HG02885 (cell line): ENCODE data around the gene RHOU.

Experiments
- ATAC-seq: cut with Tn5 transposase; IDR thresholded peaks from one replicate; pipeline ENCODE4 v1.9.1; 2021; ENCODE audit warnings: mild to moderate bottlenecking; ENCODE audit not compliant: unreplicated experiment, poor library complexity

RHOU gene

DNA sequence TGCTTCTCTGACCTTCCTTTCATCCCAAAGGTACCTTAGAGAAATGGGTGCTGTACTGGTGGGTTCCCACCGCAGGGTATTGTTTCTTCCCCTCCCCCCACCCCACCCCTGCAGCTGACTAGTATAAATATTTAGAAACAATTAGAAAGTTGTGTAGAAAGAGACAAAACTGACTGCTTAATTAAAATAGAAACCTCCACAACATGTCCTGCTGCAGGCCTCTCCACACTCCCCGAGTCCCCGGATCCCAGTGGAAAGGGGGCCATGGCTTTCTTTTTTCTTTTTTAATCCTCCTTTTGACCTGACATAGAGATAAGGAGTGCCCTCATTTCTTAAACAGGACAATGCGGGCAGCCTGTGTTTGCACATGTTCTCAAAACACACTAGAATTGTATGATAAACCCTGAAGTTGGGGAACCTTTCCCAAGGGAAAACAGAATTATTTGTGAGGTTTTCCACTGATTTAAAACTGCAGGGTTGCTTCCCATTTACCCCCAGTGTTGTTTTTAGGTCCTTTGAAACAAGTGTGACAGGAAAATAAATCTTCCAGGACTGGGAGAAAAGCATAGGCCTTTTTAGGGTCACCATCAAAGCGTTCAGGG lies 1.7 kb downstream of the RHOU start:
- no peak for ATAC-seq

DNA sequence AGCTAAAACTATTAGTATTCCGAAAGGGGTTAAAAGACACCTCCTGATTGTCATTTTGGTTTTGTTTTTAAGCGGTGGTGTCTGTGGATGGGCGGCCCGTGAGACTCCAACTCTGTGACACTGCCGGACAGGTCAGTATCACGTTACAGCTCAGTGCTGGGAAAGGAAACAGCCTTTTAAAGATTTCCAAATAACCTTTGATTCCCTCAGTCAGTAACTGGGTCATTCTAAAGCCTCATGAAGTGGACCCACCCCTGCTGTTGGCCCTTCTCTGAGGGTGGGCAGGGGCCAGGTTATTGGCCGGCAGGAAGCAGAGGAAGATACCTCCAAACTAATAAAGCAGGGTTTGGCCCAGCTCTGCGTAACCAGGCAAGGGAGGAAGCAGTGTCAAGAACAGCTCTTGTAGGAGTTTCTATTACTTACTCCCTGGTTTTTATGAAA lies 2.3 kb downstream of the RHOU start:
- no peak for ATAC-seq

DNA sequence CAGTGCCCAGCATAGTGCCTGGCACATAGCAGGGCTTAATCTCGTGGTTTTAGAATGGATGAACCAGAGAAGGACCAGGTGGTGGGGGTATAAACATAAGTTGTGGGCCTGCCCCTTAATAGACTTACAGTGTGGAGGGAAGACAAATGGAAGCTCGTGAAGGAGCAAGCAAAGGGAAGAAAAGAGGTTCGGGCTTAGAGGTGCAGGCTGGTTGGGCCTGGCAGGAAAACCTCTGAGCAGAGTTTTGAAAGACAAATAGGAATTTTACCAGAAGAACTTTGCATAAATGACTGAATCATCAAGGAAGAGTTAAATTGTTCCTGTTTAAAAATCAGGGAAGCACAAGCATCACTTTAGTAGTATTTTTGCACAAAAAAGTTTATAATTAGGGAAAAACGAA lies 4.5 kb downstream of the RHOU start:
- ATAC-seq = no peak

DNA sequence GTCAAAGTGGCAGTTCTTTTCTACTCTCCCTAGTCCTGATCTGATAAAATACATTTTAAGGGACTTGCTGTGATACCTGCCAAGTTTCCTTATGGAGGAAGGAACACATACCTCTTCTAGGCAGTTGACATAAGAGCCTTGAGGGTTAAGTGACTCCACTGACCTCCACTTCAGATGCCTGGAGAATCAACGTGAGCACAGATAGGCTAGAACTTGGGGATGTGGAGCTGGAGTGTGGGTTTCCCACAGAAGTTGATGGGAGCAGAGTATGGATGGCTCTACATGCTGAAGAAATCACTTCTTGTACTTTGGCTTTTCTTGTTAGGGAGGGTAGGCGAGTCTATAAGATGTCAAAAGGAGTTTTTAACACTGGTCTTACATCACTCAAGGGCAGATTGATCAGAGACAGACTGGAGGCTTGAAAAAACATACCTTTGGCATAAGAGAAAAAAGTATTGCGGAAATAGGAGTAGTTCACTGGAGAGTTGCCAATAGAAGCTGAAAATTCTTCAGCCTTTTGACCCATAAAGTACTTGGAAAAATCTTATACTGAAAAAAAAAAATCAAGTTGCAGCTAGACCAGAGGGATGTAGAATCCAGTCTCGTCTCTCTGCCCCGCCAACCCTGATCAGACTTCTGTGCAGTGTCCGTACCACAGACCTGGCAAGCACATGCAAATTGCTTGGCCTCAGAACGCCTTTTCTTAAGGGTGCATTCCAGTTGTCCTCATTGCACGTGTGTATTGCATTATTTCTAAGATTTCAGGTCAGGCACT lies 5.5 kb downstream of the RHOU start:
- ATAC-seq = no peak

DNA sequence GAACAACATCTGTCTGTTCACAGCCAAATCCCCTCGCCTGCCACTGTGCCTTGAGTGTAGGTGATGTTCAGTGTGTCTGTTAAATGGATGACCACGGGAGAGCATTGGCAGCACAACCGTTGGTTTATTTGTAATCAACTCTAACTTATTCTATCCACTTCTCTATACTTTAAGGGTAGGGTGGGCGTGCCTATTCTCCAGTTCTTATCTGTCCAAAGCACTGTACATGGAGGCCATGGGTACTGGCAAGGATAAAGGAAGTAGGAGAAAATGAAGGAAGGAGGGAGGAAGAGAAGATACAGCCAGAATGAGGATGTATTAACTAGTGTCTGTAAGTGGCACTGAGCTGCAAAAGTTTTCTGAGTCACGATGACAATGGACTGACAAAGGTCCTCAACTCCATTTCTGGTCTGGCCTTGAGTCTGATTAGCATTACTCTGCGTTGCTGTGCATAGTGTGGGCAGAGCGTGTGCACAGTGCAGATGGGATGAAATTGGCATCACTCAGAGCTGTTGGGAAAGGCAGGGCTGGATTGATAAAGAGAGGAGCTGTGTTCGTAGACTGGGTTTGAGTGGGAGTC lies 7.1 kb downstream of the RHOU start:
- no peak for ATAC-seq

DNA sequence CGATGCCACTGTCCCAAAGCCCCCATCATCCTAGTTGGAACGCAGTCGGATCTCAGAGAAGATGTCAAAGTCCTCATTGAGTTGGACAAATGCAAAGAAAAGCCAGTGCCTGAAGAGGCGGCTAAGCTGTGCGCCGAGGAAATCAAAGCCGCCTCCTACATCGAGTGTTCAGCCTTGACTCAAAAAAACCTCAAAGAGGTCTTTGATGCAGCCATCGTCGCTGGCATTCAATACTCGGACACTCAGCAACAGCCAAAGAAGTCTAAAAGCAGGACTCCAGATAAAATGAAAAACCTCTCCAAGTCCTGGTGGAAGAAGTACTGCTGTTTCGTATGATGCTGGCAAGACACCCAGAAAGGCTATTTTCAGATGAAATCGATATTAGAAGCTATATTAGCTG lies 8.1 kb downstream of the RHOU start:
- ATAC-seq = no peak

DNA sequence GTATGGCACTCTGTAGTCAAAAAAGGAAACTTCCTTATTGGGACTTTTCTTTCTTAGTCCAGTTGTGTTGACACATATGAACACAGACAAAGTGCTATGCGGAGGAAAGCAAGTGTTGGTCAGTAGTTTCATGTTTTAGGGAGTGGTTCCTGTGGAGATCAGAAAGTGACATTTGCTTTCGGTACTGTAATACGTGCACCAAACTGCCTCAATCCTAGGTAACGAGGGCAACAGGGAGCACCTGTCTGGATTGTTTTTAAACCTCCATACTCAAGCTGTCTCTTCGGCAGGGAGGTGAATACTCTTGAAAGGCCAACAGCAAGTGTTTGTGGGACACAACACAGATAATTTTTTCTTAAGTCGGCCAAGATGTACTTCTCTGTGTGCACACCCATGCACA lies 9.1 kb downstream of the RHOU start:
- no peak for ATAC-seq

DNA sequence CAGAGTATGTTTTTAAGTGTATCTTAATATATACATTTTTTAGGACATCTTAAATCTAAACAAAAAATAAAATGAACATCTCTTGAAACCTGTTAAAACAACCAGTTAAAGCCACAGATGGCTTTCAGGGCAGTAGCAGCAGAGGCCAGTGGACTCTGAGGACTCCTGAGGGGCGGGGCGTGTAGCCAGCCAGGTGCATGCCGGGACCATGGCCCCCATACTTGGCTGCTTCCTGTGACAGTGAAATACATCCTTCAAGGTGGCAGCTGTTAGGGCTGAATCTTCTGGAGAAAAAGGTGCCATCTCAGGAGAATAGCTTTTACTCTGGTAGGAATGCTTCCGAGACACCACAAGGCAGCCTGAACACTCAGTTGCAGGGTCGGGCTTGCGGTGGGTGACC lies 9.6 kb downstream of the RHOU start:
- no peak for ATAC-seq

DNA sequence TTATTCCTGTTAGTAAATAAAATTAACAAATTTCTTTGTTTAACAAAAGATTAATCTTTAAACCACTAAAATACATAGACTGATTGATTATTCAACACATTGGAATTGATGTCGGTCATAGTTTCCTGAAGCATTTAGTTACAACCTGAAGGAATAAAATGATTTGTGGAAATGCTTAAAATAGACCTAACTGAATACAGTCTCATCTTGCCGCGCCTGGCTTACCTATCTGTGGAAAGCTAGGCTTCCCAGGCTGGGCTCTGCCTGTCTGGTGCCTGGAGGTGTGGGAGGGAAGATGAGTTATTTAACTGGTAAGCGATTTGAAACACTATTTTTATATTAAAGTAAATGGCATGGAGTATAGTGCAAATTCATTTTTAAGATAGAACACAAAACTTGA lies 10.2 kb downstream of the RHOU start:
- no peak for ATAC-seq

DNA sequence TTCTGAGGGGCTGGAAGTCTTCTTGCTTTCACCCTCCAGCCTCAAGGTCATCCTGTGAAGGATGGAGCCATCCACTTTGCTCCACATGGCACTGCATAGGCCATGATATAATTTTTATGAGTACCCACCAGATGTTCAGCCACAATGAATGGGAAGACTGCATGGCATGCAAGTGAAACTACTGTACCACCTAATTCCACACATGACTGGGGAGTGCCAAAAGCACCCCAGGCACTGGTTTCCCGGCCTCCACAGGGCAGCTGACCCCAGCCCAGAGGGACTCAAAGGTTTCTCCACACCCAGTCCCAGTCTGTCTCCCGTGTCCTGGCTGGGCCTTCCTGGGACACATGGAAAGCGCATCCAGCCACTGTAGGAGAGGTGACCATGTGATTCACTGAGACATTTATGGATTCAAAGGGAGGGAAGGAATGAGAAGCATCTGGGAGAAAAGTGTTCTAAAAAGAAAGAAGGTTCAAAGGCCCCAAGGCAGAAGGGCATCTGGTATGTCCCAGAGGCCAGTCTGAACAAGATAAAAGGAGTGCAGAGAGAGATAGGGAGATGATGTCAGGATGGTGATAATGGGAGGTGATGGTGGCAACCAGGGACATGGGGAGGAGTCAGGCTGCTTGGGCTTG lies 12.1 kb downstream of the RHOU start:
- no peak for ATAC-seq

DNA sequence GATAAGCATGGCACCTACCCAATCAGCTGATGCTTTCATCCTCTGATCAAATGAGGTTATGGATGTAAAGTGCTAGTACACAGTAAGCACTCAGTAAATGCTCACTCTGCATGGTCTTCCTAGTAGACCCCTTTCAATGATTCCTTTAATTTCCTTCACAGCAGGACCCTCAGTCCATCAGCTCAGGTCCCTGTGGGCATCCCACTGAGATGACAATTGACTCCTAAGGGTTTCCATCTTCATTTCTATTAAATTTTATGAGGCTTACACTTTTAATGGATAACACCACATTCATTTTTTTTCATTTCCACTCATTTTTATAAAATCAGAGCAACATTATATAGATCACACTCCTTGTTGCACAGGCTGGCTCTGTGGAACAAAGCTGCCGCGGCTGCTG lies 12.8 kb downstream of the RHOU start:
- ATAC-seq = no peak

DNA sequence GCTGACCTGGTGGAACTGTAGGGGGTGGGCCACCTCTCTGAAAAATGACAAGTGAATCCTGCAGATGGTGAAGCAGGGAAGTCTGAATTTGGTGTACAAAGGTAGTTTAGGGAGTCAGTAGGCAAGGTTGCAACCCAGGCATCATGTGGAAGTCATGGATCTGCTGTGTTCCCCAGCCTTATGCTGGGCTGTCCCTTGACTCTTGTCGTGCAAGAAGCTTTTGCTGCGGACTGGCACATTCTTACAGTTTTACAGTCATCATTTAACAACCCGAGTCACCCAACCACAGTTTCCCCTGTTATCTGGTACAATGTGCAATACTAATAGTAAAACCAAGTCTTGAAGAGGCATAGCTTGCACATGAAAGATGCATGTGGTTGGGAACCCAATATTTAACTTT lies 13.2 kb downstream of the RHOU start:
- ATAC-seq = no peak

DNA sequence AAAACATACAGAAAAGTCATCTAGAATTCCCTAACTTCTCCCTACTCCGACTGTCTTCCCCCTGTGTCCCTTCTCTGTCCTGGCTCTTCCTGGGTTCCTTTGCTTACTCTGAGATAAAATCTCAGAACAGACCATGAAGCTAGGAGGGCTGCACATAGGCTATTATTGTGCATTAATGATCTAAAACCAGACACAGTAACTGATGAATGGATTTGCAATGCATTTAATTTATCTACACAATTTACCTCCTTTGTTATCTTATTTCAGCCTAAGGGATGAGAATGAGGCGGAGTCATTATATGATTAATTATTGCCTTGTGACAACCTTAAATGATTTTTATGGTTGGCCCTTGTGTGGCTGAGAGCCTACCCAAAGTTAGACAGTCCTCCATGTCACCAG lies 14.5 kb downstream of the RHOU start:
- no peak for ATAC-seq

DNA sequence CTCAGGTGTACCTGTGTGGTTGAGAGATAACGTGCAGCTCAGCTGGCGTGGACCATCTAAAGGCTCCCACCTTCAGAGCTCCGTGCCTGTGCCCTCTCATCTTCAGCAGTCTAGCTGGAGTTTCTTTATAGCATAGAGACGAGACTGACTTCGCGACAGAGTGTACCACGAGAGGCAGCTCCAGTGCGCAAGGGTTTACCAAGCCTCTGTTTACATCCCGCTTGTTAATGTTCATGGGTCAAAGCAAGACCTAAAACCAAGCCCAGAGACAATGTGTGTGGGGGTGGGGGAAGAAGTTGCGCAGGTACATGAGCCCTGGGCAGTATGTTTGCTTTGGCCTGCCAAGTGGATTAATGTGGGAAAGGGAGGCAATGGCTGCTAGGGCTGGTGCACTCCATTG lies 15.6 kb downstream of the RHOU start:
- no peak for ATAC-seq

DNA sequence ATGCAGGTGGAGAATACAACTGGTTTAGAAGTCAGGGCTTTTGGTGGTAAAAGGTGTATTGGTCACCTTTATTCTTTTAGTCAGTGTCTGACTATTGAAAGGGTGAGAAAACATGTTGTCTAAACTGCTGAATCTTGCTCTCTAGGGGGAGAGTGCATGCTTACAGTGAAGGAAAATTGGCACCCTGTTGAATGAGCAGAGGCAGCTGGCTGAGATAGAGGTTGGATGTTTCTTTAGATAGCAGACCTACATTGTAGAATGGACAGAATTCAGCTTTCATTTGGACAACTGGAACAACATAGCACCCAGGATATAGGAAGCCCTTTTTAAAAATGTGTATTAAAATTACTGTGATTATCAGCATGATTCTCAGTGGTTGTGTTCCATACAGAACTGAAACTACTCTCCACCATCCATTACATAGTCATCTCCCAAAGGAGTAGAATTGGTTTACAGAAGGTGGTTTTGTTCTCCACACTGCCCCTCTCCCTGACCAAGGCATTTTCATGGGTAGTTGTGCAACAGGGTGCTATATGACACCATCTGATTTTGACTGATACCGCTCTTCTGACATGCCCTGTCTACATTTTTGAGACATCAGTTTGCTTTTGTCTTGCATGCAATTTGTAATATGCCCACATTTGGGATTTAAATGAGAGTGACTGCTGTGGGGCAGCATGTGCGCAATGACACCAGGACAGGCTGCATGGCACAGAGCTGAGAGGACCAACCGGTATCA lies 16.2 kb downstream of the RHOU start:
- no peak for ATAC-seq

DNA sequence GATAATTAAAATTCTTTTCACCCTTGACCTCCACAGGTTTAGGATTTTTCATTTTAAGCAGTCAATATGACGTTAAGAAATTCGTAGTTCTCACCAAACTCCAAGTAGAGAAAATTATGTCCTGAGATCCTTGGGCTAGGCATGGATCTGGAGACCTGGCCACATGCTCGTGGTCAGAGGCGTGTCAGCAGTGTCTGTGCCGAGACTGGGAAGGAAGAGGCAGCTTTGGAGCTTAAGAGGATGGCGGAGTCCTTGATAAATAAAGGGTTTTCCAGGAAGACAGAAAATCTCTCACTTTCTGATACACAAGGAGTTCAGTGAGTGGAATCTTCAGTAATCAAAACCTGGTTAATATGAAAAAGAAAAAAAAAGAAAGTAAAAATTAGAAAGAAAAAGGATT lies 17.0 kb downstream of the RHOU start:
- no peak for ATAC-seq

DNA sequence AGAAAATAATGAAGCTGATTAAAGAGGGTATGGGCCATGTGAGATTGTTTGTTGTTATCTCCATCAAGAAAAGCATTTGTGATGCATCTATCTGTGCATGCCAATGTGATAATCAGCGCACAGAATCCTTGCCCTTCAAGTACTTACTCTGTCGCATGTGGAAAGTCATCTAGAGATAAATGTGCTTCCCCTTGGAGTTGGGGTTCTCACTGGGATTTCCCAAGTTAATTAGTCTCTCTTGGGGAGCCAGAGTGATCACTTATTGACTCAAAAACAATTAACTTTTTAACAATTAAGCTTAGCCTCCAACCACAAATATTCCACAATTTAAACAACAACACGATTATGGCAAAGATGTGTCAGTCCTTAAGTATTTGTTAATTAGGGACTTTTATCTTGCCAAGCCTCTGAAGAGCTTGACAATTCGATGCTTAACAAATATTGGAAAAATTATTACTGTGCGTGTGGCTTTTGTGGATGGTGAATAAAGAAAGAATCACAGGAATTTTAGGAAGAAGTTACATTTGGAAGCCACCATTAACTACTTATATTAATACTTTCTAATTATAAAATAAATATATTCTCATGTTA lies 17.5 kb downstream of the RHOU start:
- ATAC-seq = no peak

DNA sequence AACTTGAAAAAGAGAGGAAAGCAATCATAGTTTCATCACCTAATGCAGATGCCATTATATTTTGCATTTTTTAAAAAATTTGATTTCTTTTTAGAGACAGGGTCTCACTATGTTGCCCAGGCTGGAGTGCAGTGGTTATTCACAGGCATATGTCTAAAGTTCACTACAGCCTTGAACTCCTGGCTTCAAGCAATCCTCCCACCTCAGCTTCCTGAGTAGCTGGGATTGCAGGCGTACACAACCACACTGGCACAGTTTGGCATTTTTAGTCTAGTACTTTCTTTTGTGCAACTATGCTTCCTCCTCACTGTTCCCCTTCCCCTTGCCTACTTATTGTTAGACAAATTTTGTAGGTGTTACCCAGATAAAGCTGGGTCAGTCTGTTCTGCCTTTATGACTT lies 18.0 kb downstream of the RHOU start:
- no peak for ATAC-seq

DNA sequence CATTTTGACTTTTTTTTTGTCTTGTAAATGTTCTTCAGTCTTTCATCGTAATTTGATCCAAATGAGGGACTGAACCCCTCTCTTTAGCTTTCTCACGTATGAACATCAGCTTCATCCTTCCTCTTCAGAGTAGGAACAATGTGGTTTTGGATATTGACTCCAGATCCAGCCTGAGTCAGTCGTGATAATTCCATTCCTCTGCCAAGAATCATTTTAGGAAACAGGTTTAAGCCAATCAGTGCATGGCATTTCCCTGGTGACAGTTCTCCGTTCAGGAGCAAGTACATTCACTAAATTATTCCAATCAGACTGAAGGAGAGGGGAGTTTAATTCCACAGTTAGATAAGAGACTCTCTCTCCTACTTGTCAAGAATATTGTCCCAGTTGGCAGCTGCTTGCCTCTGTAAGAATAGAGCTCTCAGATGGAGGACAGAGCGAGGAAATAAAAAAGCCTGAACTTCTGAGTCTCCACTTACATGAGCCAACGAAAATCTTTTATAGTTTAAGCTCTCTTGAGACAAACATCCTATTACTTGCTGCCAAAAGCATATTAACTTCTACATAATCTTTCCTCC lies 18.6 kb downstream of the RHOU start:
- no peak for ATAC-seq

DNA sequence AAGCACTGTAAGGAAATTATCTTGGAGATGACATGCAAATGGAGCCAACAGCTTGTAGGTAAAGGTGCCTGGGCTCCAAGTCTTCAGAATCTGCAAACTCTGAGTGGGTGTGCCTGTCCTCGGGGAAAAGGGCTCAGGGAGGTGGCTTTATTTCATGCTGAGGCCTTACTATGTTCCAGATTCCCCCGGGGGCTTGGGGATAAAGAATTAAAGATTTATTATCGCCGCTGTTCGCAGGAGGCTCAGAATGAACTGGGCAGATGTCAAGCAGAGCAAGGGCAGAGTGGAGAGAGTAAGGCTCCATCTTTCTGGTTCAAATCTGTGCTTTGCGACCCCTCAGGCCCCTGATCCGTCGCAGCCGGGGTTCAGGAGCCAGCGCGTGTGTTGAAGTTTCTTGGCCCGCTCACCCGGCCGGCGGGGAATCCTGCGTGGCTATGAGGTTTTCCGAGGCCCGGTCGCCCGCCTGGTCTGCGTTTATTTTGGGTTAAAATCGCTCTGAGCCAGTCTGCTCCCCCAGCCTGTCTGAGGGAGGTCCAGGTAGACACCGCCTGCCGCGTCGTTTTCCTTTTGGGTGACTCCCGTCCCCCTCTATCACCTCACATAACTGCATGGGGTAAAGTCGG lies 19.5 kb downstream of the RHOU start:
- ATAC-seq = no peak
